ENCODE measurements around the gene HTR5A.

DNA sequence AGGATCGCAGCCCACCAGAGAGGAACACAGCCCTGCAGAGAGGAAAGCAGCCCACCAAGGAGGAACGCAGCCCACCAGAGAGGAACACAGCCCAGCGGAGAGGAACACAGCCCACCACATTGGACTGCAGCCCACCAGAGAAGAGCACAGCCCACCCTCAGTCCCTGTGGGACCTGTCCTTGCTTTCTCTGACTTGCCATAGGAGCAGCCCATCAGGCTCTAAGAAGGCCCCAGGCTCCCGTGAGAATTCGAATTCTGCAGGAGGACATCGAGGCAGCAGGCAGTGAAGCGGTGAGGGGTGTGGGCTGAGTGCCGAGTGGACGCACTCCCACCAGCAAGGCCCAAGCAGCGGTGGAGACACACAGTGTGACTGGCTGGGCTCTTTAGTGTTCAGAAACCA is 59.1 kb downstream of the HTR5A start:
- TF ChIP-seq, protein P1, sequence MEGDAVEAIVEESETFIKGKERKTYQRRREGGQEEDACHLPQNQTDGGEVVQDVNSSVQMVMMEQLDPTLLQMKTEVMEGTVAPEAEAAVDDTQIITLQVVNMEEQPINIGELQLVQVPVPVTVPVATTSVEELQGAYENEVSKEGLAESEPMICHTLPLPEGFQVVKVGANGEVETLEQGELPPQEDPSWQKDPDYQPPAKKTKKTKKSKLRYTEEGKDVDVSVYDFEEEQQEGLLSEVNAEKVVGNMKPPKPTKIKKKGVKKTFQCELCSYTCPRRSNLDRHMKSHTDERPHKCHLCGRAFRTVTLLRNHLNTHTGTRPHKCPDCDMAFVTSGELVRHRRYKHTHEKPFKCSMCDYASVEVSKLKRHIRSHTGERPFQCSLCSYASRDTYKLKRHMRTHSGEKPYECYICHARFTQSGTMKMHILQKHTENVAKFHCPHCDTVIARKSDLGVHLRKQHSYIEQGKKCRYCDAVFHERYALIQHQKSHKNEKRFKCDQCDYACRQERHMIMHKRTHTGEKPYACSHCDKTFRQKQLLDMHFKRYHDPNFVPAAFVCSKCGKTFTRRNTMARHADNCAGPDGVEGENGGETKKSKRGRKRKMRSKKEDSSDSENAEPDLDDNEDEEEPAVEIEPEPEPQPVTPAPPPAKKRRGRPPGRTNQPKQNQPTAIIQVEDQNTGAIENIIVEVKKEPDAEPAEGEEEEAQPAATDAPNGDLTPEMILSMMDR (IDR thresholded peaks at IDR 0.05; ENCODE audit: insufficient read depth, low read length), result no peak
- TF ChIP-seq POLR2AphosphoS5 (IDR thresholded peaks at IDR 0.05; ENCODE audit: low read depth), result no peak
- TF ChIP-seq GABPA (IDR thresholded peaks at IDR 0.05; ENCODE audit: low read depth), result no peak
- TF ChIP-seq, protein P2, sequence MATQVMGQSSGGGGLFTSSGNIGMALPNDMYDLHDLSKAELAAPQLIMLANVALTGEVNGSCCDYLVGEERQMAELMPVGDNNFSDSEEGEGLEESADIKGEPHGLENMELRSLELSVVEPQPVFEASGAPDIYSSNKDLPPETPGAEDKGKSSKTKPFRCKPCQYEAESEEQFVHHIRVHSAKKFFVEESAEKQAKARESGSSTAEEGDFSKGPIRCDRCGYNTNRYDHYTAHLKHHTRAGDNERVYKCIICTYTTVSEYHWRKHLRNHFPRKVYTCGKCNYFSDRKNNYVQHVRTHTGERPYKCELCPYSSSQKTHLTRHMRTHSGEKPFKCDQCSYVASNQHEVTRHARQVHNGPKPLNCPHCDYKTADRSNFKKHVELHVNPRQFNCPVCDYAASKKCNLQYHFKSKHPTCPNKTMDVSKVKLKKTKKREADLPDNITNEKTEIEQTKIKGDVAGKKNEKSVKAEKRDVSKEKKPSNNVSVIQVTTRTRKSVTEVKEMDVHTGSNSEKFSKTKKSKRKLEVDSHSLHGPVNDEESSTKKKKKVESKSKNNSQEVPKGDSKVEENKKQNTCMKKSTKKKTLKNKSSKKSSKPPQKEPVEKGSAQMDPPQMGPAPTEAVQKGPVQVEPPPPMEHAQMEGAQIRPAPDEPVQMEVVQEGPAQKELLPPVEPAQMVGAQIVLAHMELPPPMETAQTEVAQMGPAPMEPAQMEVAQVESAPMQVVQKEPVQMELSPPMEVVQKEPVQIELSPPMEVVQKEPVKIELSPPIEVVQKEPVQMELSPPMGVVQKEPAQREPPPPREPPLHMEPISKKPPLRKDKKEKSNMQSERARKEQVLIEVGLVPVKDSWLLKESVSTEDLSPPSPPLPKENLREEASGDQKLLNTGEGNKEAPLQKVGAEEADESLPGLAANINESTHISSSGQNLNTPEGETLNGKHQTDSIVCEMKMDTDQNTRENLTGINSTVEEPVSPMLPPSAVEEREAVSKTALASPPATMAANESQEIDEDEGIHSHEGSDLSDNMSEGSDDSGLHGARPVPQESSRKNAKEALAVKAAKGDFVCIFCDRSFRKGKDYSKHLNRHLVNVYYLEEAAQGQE (IDR thresholded peaks at IDR 0.05; ENCODE audit: insufficient replicate concordance, low read depth), result no peak
- no peak for TF ChIP-seq SPI1 (IDR thresholded peaks at IDR 0.05; ENCODE audit: borderline replicate concordance, low read depth)
